GM18499 (cell line): ENCODE measurements around the gene TEAD1.

Experiments
- ATAC-seq: cut with Tn5 transposase; IDR thresholded peaks from one replicate; pipeline ENCODE4 v1.9.1; 2021; ENCODE audit warnings: moderate number of reproducible peaks; ENCODE audit not compliant: insufficient read depth, unreplicated experiment

TEAD1 gene

DNA sequence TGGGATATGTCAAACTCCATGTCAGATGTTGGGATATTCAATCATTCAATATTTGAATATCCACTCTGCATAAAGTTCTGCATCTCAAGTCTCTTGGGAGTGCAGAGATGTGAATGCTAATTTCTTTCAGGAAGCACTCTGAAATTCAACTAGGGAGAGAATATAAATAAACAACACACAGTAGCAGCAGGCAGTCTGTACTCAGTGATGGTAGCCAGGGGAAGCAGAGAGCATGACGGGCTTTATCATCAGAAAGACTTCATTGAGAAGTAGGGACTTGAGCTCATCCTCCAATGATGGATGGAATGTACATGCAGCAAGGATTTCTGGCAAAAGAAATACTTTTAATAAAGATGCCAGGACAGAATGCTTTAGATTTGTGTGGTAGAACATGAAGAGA lies 9.8 kb upstream of the TEAD1 start:
- ATAC-seq, result no peak

DNA sequence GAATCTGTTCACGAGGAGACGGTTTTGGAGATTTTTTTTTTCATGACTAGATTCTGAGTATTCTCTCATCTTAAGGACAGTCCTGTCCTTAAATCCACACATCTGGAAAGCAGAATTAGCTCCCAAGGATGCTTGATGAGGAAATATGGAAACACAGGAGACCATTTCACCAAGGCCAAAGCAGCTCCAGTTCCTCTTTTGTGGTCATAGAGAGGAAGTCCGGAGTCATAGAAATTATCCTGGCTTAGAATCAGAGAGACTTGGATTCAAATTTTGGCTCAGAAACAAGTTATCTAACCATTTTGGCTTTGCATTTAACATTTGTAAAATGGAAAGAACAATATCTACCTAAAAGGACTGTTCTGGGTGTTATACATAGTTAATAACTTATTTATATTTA lies 7.3 kb upstream of the TEAD1 start:
- no peak for ATAC-seq

DNA sequence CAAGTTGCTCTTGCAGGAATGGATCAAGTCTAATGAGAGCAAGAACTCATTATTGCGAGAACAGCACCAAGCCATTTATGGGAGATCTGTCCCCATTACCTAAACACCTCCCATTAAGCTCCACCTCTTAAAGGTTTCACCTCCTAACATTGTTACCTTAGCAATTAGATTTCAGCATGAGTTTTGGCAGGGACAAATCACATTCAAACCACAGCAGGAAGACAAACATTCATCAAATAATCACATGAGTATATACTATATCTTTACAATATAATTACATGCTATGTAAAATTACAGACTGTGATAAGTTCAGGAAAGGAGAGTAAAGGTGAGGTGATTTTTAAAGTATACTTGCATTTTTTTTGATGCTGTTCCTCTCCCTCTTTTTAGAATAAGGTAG lies 6.6 kb upstream of the TEAD1 start:
- no peak for ATAC-seq

DNA sequence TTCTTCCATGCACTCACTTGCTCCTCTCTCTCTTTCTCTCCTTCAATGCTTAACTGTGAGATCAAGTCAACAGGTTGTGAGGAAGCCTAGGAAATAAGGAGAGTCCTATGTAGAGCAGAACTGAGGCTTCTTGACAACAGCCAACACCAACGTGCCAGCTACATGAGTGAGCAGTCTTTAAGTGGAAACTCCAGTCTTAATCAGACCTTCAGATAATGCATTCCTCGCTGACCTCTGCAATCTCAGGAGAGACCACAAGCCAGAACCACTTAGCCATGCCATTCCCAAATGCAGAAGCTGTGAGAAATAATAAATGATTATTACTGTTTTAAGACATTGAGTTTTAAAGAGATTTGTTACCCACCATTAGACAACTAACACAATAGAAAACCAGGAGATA lies 6.1 kb upstream of the TEAD1 start:
- ATAC-seq, result no peak

DNA sequence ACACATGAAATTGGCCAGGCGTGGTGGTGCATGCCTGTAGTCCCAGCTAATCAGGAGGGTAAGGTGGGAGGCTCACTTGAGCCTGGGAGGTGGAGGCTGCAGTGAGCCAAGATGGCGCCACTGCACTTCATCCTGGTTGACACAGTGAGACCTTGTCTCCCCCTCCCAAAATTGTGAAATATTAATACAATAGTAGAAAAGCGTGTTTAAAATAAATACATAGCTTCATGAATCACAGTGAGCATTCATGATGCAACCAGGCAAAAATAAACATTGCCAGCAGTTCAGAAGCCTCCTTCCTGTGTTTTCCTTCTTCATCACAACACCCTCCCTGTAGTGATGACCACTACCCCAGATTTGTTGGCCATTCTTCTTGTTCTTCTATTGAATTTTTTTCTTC lies 4.3 kb upstream of the TEAD1 start:
- no peak for ATAC-seq

DNA sequence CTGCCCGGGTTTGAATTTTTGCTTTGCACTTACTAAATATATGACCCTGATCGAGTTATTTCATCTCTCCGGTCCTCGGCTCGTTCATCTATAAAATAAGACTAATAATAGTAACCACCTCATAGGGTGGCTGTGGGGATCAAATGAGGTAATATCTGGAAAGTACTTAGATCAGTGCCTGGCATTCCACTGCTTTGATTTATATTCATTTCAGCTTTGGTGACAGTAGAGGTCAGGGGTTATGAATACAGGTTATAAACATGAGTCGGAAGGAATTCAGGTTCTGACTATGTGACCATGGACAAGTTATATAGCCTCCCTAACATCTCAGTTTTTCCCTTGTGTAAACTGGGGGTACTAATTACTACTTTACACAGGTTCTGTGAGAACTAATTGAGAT lies 2.9 kb upstream of the TEAD1 start:
- ATAC-seq, result no peak

DNA sequence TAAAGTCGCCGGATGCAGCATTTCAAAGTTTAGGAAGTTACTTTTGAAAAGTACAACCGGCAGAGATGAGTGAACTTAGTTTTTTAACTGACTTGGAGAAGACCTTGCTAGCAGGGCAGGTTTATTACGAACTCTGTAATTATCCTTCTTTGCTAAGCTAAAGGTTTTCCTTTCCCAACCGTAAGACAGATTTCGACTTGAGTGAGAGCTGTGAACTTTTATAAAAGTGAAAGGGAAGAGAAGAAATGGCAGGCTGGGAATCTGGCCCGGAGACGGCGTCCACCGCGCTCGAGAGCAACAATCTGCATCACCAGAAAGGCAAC lies 659 bp upstream of the TEAD1 start:
- no peak for ATAC-seq

DNA sequence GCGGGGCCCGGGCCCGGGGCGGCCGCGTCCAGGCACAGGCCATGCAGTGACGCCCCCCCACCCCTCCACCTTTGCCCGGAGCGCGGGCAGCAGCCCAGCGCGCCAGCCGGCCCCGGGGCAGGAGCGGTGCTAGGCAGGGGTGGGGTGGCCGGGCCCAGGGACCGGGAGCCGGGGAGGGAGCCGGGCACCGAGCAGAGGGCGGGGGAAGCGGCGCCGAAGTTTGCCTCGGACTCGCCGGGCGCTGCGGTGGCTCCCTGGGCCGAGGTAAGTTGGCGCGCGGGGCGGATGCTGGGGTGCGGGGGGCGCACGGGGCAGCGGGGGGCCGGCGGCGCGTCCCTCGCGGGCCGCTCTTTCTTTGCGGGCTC lies 332 bp downstream of the TEAD1 start:
- no peak for ATAC-seq

DNA sequence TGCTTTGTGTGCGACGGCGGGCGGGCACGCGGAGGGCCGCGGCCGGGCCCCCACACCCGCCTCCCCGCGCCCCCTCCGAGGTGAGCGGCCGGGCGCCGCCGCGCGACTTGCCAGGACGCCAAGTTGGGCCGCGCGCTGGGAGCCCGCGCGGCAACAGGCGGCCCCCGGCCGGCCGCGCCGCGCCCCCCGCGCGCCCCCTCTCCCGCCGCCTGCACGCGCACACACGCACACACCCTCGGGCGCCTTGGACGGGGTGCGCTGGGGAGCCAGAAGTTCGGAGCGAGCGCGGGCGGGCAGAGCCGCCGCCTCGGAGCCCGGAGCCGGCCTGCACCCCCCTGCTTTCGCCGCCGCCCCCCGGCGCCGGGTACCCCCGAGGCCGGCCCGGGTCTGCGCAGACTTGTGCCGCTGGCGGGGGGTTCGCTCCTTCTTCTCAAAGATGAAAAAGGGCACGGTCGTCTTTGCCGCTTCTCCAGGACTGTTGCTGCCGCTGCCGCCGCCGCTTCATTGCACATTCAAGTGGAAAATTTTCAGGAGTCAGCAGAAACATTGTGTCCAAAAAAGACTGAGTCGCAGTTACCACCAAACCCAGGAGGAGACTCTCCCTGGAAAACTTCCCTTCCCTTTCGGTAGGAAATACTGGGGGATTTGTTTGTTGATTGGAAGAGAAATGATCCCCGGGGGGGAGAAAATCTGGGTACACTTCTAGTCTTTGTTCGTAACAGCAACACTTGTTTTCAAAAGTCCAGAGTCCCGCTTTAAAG lies 895 bp downstream of the TEAD1 start:
- ATAC-seq, result no peak

DNA sequence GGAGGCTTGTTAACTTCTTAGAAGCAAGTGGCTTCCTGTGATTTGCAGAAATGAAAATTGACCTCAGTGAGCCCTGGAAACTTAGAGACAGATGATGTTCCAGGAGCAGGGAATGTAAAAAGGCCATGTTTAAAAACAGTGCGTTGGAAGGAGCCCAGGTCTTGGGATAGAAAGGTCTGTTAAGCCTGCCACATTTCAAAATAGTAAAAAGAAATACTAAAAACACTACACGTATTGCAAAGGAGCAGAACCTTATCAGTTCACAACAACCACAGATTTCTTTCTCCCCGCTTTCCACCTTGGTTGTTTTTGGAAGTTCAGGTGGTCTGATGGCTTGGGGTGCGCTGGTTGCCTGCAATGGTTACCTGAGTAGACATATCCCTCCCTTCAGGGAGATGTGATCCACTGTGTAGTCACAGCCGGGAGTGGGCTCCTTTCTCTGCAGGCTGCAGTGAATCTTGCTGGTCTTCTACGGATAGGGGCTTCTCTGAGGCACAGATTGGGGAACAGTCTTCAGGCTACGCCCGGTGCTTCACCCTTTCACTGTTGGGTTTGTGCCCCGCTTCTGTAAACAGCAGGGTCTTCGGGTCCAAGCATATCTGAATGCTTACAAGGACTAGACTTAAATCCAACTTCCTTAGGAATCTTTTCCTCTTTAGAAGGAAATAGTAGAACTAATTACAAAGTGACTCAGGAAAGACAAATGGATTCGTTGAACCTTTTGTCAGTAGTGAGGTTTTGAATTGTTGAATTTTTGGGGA lies 1.9 kb downstream of the TEAD1 start:
- no peak for ATAC-seq

DNA sequence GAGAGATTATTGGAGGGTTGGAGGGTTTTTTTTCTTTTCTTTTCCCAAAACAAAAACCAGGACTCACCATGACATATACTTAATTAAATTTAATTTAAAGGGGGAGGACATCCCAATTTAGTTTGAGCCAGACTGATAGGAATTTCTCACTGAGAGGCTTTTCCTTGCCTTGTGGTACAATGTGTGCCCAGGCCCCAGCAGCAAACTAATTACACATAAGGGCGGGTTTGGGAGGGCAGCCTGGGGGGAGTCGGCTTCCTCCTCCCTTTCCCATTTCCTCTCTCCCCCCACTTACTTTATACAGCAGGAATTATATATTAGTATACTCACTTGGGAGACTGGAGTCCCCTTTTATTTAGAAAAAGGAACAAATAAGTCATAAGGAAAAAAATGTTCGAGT lies 2.9 kb downstream of the TEAD1 start:
- no peak for ATAC-seq

DNA sequence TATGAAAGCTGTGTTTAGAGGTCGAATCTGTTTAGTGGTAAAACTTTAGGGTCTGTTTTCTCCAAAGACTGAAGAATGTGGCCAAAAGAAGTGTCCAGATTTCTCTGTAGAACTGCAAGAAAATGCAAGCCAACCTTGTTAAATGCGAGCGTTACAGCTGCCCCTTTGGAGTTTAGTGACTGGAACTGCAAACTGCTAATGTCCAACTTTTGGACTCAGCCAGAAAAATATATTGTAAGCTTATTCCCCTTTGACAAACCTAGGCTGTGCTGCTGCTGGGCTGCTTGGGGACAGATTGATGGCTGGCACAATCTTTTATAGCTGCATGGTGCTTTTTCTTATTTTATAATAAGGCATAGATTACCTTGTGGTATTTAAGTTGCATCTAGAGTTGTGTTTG lies 3.9 kb downstream of the TEAD1 start:
- ATAC-seq, result no peak

DNA sequence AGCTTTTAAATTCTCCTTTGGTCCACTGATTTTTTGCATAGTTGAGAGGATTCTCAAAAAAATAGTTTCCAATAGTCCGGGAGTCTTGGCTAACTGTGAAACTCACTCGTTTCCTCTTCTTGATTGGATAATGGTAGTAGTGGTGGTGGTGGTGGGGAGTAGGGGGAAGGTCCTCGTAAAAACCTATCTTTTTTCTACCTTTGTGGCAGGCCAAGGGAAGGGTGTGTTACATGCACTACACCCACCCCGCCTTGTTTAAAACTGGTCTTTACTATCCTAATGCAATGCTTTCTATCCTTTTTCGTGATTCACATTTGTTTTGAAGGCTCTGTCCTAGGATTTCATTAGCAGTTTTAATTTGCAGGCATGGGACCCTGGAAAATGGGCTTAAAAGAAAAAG lies 4.8 kb downstream of the TEAD1 start:
- no peak for ATAC-seq

DNA sequence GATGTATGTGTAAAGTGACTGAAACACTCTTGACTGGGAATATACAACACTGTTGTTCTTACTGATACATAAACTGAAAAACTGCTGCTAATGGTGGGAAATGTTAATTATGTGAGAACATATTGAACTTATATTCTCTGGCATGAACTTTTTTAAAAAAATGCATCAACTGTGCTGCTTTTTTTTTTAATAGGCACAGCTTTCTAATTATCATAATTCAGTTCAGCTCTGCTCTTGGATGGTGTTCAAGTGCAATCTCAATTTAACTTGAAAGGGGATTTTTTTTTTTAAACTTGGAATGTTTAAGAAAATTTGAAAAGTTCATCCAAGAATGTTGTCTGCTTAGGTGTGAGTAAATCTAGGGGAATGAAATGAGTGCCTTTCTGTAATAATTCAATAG lies 5.2 kb downstream of the TEAD1 start:
- no peak for ATAC-seq

DNA sequence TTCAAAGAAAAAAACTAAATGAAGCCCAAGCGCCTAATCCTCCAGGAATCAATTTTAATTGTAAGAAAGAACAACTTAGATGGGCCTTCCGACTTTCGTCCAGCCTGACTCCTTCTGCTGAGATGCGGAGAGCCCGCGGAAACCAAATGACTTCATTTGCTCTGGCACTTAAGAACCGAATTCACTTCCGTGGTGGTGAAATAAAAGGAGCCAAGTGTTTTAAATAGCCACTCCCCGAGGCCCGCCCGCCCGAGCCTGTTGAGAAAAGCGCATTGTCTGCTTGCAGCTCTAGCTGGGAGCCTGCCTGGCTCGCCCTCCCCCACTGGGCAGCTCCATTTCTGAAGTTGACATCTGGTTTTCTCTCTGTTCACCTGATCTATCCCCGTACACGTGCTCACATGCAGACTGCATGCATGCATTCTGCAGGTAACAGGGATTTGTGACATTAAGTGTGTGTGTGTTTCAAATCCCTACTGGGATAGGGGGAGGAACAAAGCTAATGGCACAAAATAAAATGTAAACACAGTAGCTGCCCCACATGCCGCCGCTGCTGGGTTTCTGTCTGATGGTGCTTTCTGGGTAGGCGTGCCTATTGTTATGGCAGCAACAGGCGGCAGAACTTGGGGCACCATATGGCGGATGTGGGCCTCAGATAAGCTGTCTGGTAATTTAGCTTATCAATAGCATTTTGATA lies 6.2 kb downstream of the TEAD1 start:
- no peak for ATAC-seq

DNA sequence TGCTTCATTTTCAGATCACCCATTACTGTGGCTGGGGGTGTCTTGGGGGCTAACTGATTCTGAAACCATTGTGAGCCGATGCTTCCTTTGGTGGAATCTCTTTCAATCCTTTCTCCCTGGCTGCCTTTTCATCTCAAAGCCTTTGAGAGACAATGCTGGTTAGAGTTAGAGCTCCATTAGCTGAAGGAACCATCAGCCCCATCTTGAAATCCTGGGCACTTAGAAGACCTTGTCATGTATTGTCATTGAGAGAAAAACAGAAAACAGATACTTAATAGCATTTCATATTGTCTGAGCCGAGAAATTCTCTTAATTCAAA lies 6.7 kb downstream of the TEAD1 start:
- no peak for ATAC-seq

DNA sequence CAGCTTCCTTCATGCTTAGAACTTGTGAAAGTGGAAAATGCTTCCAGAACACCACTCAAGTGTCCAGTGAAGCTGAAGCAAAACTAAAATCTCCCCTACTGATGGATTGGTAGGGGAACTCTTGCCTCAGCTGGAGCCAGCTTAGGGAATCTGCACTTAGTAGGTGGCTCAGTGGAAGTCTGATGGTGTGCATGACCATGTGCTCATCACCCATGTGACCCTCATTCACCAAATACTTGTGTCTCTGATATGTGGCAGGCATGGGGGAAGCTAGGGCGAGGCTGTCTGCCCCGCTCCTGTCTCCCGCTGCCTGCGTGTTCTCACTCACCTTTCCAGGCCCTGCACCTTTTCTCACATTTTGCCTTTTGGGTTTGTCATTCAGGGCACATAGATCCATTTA lies 7.2 kb downstream of the TEAD1 start:
- ATAC-seq, result no peak

DNA sequence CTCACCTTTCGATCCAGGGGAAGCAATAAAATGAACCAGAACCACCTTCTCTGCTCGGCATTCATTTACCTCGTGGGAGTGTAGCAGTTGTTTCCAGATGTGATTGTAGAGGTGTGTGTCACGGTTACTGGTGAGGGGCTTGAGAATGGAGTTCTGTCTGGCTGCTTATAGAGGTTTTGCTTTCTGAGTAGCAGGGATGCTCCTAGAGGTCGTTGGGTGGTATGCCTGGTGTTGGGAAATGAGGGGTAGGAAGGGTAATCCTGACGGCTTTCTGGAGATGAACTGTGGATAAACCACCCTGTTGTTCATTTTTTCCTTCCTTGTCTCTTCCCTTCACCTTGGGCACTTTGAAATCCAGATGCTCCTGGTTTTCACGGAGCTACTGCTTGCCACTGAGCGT lies 8.1 kb downstream of the TEAD1 start:
- ATAC-seq, result no peak

DNA sequence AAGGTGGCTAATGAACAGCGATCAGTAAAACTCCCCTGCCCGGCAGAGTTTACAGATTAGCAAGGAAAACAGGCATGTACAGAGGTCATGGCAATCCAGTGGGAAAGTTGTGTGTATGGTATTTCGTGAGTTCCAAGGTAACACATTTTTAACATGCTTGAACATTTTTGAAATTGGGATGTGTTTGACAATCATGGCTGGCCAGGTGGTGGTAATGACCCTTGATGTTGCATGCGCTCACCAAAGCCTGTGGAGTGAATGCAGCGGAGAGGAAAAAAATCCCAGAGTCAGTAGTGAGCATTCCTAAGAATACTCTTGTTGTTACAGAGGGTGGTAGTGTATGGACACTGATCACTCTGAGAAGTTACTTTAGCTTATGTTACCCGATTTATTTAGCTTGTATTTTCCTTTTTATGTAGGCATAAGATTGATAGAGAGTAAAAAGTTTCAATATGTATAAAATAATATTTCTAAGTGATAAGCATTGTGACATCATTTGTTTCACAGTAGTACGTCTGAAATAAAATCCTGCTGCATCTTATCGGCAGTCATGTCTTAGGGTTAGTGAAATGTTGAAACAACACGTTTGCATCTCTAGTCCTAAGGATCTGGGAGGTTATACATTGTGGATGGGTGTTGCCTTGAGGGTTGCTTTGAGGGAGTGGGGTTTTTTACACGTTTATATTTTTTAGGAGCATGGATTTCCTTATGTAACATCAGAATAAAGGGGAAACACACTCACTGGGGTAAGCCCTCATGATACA lies 8.7 kb downstream of the TEAD1 start:
- ATAC-seq, result no peak

DNA sequence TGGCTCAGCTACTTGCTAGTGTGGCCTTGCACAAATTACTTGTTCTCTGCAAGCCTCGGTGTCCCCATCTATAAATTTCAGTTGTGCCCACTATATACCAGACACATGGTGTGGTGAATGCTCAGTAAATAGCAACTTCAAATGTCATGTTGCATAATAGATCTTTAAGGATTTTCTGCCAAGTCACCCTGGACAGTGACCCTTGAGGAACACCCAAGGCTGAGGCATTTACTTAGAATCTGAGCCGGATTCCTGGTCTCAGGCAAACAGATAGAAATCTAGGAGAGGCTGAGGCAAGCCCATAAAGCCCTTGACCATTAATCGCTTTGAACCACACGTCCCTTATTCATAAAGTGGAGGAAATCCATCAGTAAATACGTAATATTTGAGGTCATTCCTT lies 9.7 kb downstream of the TEAD1 start:
- no peak for ATAC-seq

DNA sequence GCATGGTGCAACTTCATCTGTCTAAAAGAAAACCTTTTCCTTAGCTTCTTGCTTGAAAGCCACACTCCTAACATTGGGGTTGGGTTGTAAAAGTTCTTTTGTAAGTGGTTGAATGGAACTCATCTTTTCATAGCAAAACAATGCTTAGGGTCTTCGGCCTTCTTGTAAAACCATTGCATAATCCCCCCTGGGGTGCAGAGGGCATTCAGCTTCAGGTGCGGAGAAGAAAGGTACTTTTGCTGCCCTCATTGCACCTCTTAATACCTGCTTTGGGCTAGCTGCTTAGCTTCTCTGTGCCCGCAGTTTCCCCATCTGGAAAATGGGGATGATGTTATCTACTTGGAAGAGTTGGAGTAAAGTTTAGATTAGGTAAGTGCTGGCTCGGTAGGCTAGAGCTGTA lies 10.1 kb downstream of the TEAD1 start:
- no peak for ATAC-seq
